B cell (primary cell): ENCODE data around the gene PAIP2B. TPM values are rescaled to one million over a fixed set of nuclear protein-coding genes. Genes with fewer than 3 reads are reported as not detected.

Experiments
- ATAC-seq: fragments of 200-7000 bp; cut with Tn5 transposase; one replicate; pipeline ENCODE4 v1.10.0; 2021; ENCODE audit warnings: low read depth, mild to moderate bottlenecking, moderate number of reproducible peaks, moderate library complexity
- CTCF ChIA-PET: fragments of 350-600 bp; sonication (Branson Sonifier 250); formaldehyde crosslinking; loops from one replicate; lab custom pipeline; 2021; ENCODE audit warnings: antibody characterized with exemption, inconsistent platforms; lab: Charles Lee
- POLR2A ChIA-PET: fragments of 350-600 bp; sonication (Branson Sonifier 250); formaldehyde crosslinking; loops from one replicate; lab custom pipeline; 2021; ENCODE audit warnings: antibody characterized with exemption; lab: Charles Lee
- DNase-seq: peaks from one replicate; pipeline ENCODE4 v3.0.0; 2013
- H2AFZ ChIP-seq: 2 replicates; pipeline ENCODE4 v1.6.1; 2012; ENCODE audit warnings: mild to moderate bottlenecking, low read depth, low read length; ENCODE audit not compliant: insufficient read depth, poor library complexity, severe bottlenecking
- H3K27ac ChIP-seq, 2 donors: 1 replicate in 1 of 2; 2 replicates in 1 of 2; pipeline ENCODE4 v1.5.1; 2012 to 2013; ENCODE audit warnings: low read length in 2 of 2, mild to moderate bottlenecking in 2 of 2, moderate library complexity in 1 of 2
- H3K27me3 ChIP-seq, 4 experiments: fragments of 200-600 bp in 1 of 4; sonication (generic) in 1 of 4; replicated peaks in 1 of 4; 1 replicate in 2 of 4; 2 replicates in 2 of 4; pipeline versions ENCODE4 v1.6.1 to v1.7.0; 2013 to 2016; ENCODE audit warnings: low read length in 3 of 4, mild to moderate bottlenecking in 2 of 4, mixed read lengths in 1 of 4, moderate library complexity in 1 of 4; ENCODE audit not compliant: insufficient read depth in 4 of 4, control insufficient read depth in 3 of 4; ENCODE audit errors: control extremely low read depth in 1 of 4
- H3K36me3 ChIP-seq, 2 experiments: replicated peaks in 1 of 2; 1 replicate in 1 of 2; 2 replicates in 1 of 2; pipeline versions ENCODE4 v1.6.1 to v1.7.1; 2013; ENCODE audit warnings: low read length in 1 of 2; ENCODE audit not compliant: insufficient read depth in 2 of 2, control insufficient read depth in 1 of 2; ENCODE audit errors: control extremely low read depth in 1 of 2, extremely low read depth in 1 of 2
- H3K4me1 ChIP-seq, 2 donors: fragments of 200-600 bp in 1 of 2; sonication (generic) in 1 of 2; 1 replicate in 1 of 2; 2 replicates in 1 of 2; pipeline versions ENCODE4 v1.5.1 to v1.6.1; 2013 to 2017; ENCODE audit warnings: low read length in 2 of 2; ENCODE audit not compliant: control insufficient read depth in 2 of 2, insufficient read depth in 2 of 2
- H3K4me2 ChIP-seq: replicated peaks from 2 replicates; pipeline ENCODE3; 2012; ENCODE audit warnings: mild to moderate bottlenecking, low read depth, low read length; ENCODE audit not compliant: poor library complexity, severe bottlenecking
- H3K4me3 ChIP-seq, 5 experiments: fragments of 200-600 bp in 1 of 5; sonication (generic) in 1 of 5; 1 replicate in 3 of 5; 2 replicates in 2 of 5; pipeline versions ENCODE4 v1.5.1 to v1.7.0; 2011 to 2016; ENCODE audit warnings: low read length in 4 of 5, mild to moderate bottlenecking in 4 of 5, low read depth in 2 of 5, control low read depth in 1 of 5, moderate library complexity in 1 of 5; ENCODE audit not compliant: insufficient read depth in 1 of 5; ENCODE audit errors: control extremely low read depth in 1 of 5, extremely low read depth in 1 of 5
- H3K79me2 ChIP-seq: fragments of 200-600 bp; sonication (generic); one replicate; pipeline ENCODE4 v1.6.0; 2016; ENCODE audit warnings: low read length; ENCODE audit not compliant: control insufficient read depth, insufficient read depth
- H3K9ac ChIP-seq: fragments of 200-600 bp; sonication (generic); 2 replicates; pipeline ENCODE4 v1.6.1; 2017; ENCODE audit warnings: mild to moderate bottlenecking, low read length, moderate library complexity
- H3K9me3 ChIP-seq, 3 donors: one replicate each; pipeline versions ENCODE4 v1.6.1 to v1.7.1; 2013; ENCODE audit warnings: low read length in 2 of 3; ENCODE audit not compliant: control insufficient read depth in 2 of 3, insufficient read depth in 1 of 3; ENCODE audit errors: control extremely low read depth in 1 of 3
- H4K20me1 ChIP-seq: 2 replicates; pipeline ENCODE4 v1.6.0; 2012; ENCODE audit warnings: mild to moderate bottlenecking, low read length; ENCODE audit not compliant: insufficient read depth, control insufficient read depth, poor library complexity, severe bottlenecking
- H3K27ac Mint-ChIP-seq: one replicate; pipeline ENCODE4 v1.8.0; 2021; ENCODE audit warnings: mixed read lengths
- H3K27me3 Mint-ChIP-seq: one replicate; pipeline ENCODE4 v1.8.0; 2021; ENCODE audit warnings: mixed read lengths
- H3K4me1 Mint-ChIP-seq: one replicate; pipeline ENCODE4 v1.8.0; 2021; ENCODE audit warnings: mixed read lengths
- H3K4me3 Mint-ChIP-seq: one replicate; pipeline ENCODE4 v1.8.0; 2021; ENCODE audit warnings: mixed read lengths
- H3K9me3 Mint-ChIP-seq: one replicate; pipeline ENCODE4 v1.8.0; 2022; ENCODE audit warnings: mixed read lengths; ENCODE audit not compliant: insufficient read depth
- EZH2 ChIP-seq: IDR thresholded peaks from 2 replicates; pipeline ENCODE4 v1.6.1; 2012; ENCODE audit warnings: borderline replicate concordance, low read depth, mild to moderate bottlenecking, moderate library complexity, low read length; ENCODE audit not compliant: insufficient read depth, poor library complexity, severe bottlenecking
- WGBS: methylation state at CpG from one replicate; pipeline ENCODE4 v1.1.5; 2013; ENCODE audit warnings: missing lambda C conversion rate; ENCODE audit not compliant: insufficient coverage; 5-methylcytosine and 5-hydroxymethylcytosine counted together
- intact Hi-C: fragments of 100-400 bp; cut with micrococcal nuclease; formaldehyde crosslinking; loops from one replicate; pipeline ENCODE4 v1.10.0; 2022
- polyA plus RNA-seq: library from polyadenylated mRNA; depleted of rRNA; stranded (reverse); fragments of >200 nt; gene quantifications from 2 replicates; pipeline ENCODE4 v1.2.3, GENCODE V29; 2012
- total RNA-seq, 2 donors: library from RNA; stranded (reverse); fragments of 120-200 nt in 1 of 2; gene quantifications; 1 replicate in 1 of 2; 2 replicates in 1 of 2; pipeline versions ENCODE4 v1.2.3 to v1.2.4, GENCODE V29; 2013 to 2022
- TF ChIP-seq, protein P1 (sequence below): fragments of 200-600 bp; IDR thresholded peaks from one replicate; pipeline ENCODE4 v1.8.0; 2022; ENCODE audit warnings: antibody characterized with exemption, mild to moderate bottlenecking

PAIP2B gene
- total and polyA plus RNA-seq, 2 donors (not counting 1 experiment from before 2014, with no cell fraction given) = 4.7 to 10.2 TPM

DNA sequence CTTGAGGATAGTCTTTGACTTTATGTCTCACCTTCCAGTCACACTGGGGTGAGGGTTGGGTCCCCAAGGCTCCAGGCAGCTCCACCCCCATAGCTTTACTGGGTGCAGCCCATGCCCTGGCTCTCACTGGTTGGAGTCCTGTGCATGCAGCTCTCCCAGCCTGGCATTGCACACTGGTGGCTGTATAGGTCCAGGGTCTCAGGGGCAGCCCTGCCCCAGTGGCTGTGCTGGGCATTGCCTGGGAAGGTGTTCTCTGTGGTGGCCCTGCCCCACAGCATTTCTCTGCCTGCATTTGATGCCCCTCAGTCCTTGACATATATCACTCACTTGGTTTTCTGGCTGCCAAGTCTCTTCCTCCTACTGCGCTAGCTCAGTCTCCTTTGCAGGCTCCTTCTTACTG lies 75.3 kb downstream of the PAIP2B start:
- TF ChIP-seq EZH2 = no peak
- TF ChIP-seq, protein P1, sequence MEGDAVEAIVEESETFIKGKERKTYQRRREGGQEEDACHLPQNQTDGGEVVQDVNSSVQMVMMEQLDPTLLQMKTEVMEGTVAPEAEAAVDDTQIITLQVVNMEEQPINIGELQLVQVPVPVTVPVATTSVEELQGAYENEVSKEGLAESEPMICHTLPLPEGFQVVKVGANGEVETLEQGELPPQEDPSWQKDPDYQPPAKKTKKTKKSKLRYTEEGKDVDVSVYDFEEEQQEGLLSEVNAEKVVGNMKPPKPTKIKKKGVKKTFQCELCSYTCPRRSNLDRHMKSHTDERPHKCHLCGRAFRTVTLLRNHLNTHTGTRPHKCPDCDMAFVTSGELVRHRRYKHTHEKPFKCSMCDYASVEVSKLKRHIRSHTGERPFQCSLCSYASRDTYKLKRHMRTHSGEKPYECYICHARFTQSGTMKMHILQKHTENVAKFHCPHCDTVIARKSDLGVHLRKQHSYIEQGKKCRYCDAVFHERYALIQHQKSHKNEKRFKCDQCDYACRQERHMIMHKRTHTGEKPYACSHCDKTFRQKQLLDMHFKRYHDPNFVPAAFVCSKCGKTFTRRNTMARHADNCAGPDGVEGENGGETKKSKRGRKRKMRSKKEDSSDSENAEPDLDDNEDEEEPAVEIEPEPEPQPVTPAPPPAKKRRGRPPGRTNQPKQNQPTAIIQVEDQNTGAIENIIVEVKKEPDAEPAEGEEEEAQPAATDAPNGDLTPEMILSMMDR = no peak

DNA sequence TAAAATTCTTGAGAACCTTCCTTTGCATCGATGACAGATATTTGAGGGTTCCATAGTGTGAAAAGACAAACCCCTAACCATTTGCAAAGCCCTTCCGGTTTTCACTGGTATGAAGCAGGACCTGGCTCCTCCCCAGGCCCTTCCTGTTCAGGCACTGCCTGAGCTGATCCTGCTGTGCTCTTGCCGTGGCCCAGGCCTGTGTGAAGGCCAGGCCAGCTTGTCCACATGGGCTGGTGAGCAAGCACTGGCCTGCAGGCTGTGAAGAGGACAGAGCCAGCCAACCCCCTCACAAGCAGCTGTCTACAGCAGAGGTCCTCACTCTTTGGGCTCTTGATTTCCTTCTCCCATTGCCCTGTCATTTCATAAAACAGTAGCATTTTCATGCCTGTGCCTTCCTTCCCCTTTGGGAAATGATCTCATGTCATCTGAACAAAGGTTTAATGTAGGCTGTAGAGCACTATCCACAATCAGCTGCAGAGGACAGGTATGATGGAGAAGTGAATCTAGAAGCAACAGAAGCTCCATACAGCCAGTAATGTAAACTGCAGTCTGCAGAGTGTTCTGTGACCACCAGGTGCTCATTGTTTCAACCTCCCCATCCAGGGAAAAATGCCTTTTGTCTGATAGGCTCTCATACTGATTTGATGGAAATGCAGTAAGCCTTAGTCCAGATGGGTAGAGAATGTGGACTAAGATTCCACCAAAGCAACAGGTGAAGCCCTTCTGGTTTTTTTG lies 76.7 kb downstream of the PAIP2B start:
- 70% methylated on average over 2 of the region's 3 CpGs for WGBS
- CTCF ChIA-PET = interaction anchor here (1.5 kb wide), 1 partner anchor 148 kb away, joined by 3 read pairs; no protein-coding TSS in a partner anchor
- intact Hi-C loops = no loop called here
- Histone ChIP-seq H3K27me3 (no peaks in the 10 kb centered on the region), H4K20me1 (peaks cover 5% of the 10 kb centered on the region), H3K79me2 (no peaks in the 10 kb centered on the region), H3K9me3 (no peaks in the 10 kb centered on the region), H3K9ac (no peak overlapping the region), H2AFZ (no peak overlapping the region), H3K27ac (no peak overlapping the region), H3K4me2 (no peak overlapping the region), H3K4me1 (no peaks in the 10 kb centered on the region), H3K36me3 (peaks cover 21 to 46% of the 10 kb centered on the region in 2 experiments), H3K4me3 (no peak overlapping the region)
- DNase-seq = no peak
- no peaks in the 10 kb centered on the region for H3K27me3 Mint-ChIP-seq
- H3K9me3 Mint-ChIP-seq = no peaks in the 10 kb centered on the region
- no peaks in the 10 kb centered on the region for H3K4me1 Mint-ChIP-seq
- no peak for TF ChIP-seq EZH2
- TF ChIP-seq, protein P1 = no peak
- H3K4me3 Mint-ChIP-seq = no peak overlapping the region
- no peak overlapping the region for H3K27ac Mint-ChIP-seq
- POLR2A ChIA-PET = no interaction called here
- ATAC-seq = no peak

More for the DNA sequence above, 75.3 kb downstream of the PAIP2B start:
- Histone ChIP-seq H3K27me3 (no peaks in the 10 kb centered on the region), H3K4me2 (no peak overlapping the region), H4K20me1 (no peaks in the 10 kb centered on the region), H3K9me3 (no peaks in the 10 kb centered on the region), H3K36me3 (peaks cover 17 to 38% of the 10 kb centered on the region in 2 experiments), H3K27ac (no peak overlapping the region), H3K79me2 (no peaks in the 10 kb centered on the region), H3K4me3 (no peak overlapping the region), H3K9ac (no peak overlapping the region), H3K4me1 (no peaks in the 10 kb centered on the region), H2AFZ (no peak overlapping the region)
- CTCF ChIA-PET = interaction anchor here (0.8 to 1.7 kb wide), 5 partner anchors 9 to 359 kb away, joined by 3 to 5 read pairs (median 3); no protein-coding TSS in a partner anchor
- intact Hi-C loops = no loop called here
- POLR2A ChIA-PET = no interaction called here
- H3K4me1 Mint-ChIP-seq = no peaks in the 10 kb centered on the region
- no peaks in the 10 kb centered on the region for H3K9me3 Mint-ChIP-seq
- H3K27ac Mint-ChIP-seq = no peak overlapping the region
- 100% methylated on average over 1 of the region's 1 CpG for WGBS
- H3K4me3 Mint-ChIP-seq = no peak overlapping the region
- no peak for DNase-seq
- no peaks in the 10 kb centered on the region for H3K27me3 Mint-ChIP-seq
- ATAC-seq = no peak
